Esophagus (tissue), 2 donors: ENCODE measurements around the gene FOXI1. TPM values are rescaled to one million over a fixed set of nuclear protein-coding genes. Genes with fewer than 3 reads are reported as not detected.

Experiments used
- H3K27ac ChIP-seq, 2 donors: one replicate each; pipeline ENCODE4 v1.5.1; 2013; ENCODE audit warnings: low read depth in 2 of 2, mild to moderate bottlenecking in 2 of 2, inconsistent platforms in 1 of 2, low read length in 1 of 2, moderate library complexity in 1 of 2
- H3K27me3 ChIP-seq, 2 donors: one replicate each; pipeline ENCODE4 v1.6.1; 2013; ENCODE audit warnings: low read length in 2 of 2, control low read depth in 1 of 2, mild to moderate bottlenecking in 1 of 2; ENCODE audit not compliant: insufficient read depth in 2 of 2, control insufficient read depth in 1 of 2
- H3K36me3 ChIP-seq, 2 donors: one replicate each; pipeline ENCODE4 v1.6.1; 2013; ENCODE audit warnings: low read length in 1 of 2; ENCODE audit not compliant: control insufficient read depth in 2 of 2, insufficient read depth in 2 of 2
- H3K4me1 ChIP-seq, 2 donors: one replicate each; pipeline ENCODE4 v1.6.1; 2013; ENCODE audit warnings: low read length in 1 of 2; ENCODE audit not compliant: control insufficient read depth in 2 of 2, insufficient read depth in 2 of 2
- H3K4me3 ChIP-seq, 2 donors: one replicate each; pipeline ENCODE4 v1.5.1; 2013; ENCODE audit warnings: low read length in 2 of 2, mild to moderate bottlenecking in 2 of 2, low read depth in 1 of 2, moderate library complexity in 1 of 2
- H3K9me3 ChIP-seq, 2 donors: one replicate each; pipeline ENCODE4 v1.6.1; 2013; ENCODE audit warnings: mild to moderate bottlenecking in 2 of 2, low read depth in 1 of 2, low read length in 1 of 2, moderate library complexity in 1 of 2; ENCODE audit not compliant: control insufficient read depth in 2 of 2, insufficient read depth in 1 of 2
- WGBS, 2 donors: extraction: QIAGEN DNeasy Blood & Tissue Kit; methylation state at CpG; one replicate each; pipeline ENCODE4 v1.1.7; 2013; 5-methylcytosine and 5-hydroxymethylcytosine counted together
- polyA plus RNA-seq, 2 donors: library from polyadenylated mRNA; stranded (reverse); fragments of 200-250 nt; gene quantifications; one replicate each; pipeline ENCODE4 v1.2.3, GENCODE V29; 2013
- donor health status: healthy with polysubstance abuse.
- donor health status: Bipolar disorder and iron deficiency.

Gene FOXI1
- polyA plus RNA-seq, 2 donors, result not detected

DNA sequence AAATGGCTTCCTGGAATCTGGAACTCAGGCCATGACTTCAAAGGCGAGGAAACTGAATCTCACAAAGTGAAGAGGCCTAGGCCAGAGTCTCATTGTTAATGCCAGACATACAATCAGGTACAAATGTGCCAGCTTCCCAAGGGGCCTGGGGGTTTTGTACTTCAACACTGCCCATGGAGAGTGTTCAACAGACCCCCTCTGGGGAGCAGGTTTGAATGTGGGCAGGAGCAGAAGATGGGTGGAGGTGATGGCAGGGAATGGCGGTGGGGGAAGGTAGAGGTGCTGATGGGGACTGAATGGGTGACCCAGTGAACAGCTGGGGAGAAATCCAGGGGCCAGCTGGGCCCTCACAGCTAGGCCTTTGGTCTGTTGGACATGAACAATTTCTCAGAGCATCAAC lies 12.0 kb downstream of the FOXI1 start:
- Histone ChIP-seq H3K36me3 (no peaks in the 10 kb centered on the region), H3K9me3 (no peaks in the 10 kb centered on the region), H3K4me1 (no peaks in the 10 kb centered on the region), H3K4me3 (no peak overlapping the region), H3K27ac (no peak overlapping the region), H3K27me3 (no peaks in the 10 kb centered on the region)
- WGBS, 2 donors, result 88 to 92% methylated on average over 2 of the region's 2 CpGs

DNA sequence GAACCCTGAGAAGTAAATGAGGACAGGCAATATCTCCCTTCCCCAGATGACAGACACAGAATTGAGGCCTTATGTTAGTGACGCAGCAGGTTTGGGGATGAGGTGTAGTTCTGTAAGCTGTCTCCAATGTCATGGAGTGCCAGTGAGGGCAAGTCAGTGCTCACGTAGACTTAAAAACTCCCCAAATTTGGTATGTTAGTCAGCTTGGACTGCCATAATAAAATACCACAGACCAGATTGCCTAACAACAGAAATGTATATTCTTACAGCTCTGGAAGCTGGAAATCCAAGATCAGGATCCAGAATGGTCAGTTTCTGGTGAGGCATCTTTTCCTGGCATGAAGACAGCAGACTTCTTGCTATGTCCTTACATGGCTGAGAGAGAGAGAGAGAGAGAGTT lies 14.9 kb downstream of the FOXI1 start:
- Histone ChIP-seq H3K27me3 (peaks cover 0 to 3% of the 10 kb centered on the region in 2 donors), H3K9me3 (peaks cover 0 to 3% of the 10 kb centered on the region in 2 donors), H3K36me3 (no peaks in the 10 kb centered on the region), H3K4me1 (no peaks in the 10 kb centered on the region), H3K4me3 (no peak overlapping the region), H3K27ac (no peak overlapping the region)
- 87 to 90% methylated on average over 2 of the region's 2 CpGs for WGBS, 2 donors

DNA sequence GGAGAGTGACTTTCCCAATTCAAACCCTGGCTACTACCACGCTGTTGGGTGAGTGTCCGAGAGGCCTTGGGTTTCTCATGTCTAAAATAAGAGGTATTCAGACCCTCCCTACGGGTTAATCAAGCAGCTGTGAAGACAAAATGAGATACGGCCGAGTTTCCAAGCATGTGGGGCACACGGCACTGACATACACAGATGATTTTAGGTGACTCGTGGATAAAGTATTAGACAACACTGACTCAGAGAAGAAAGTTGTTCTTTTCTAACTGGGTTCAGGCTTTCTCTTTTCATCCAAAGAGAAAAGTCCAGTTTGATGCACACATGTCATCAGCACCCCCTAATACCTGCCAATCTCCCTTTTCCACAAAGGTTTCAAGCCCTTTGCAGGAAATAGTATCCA lies 15.6 kb downstream of the FOXI1 start:
- peaks cover 0 to 3% of the 10 kb centered on the region in 2 donors for H3K9me3 ChIP-seq
- no peaks in the 10 kb centered on the region for H3K4me1 ChIP-seq
- no peak overlapping the region for H3K4me3 ChIP-seq
- H3K27me3 ChIP-seq, result peaks cover 0 to 6% of the 10 kb centered on the region in 2 donors
- 75% methylated on average over 7 of the region's 7 CpGs for WGBS, 2 donors
- H3K27ac ChIP-seq, result no peak overlapping the region
- no peaks in the 10 kb centered on the region for H3K36me3 ChIP-seq

DNA sequence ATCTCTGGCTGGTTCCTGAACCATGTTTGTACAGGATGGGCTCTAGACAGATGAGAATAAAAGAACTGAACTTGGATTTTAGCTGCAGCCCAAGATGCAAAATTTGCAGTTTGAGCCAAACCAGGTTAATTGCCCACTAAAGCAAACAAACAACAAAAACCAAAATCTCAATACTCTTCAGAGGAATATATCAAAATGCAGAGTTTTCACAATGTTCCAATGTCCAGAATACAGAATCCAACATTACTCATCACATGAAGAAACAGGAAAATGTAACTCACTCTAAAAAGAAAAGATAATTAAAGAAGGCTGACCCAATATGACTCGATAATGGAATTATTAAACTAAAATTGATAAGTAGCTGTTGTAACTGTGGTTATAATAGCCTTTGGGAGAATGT lies 20.4 kb downstream of the FOXI1 start:
- H3K36me3 ChIP-seq, result no peaks in the 10 kb centered on the region
- peaks cover 0 to 6% of the 10 kb centered on the region in 2 donors for H3K27me3 ChIP-seq
- no peak overlapping the region for H3K27ac ChIP-seq
- H3K4me3 ChIP-seq, result no peak overlapping the region
- WGBS, 2 donors, result 74 to 79% methylated on average over 1 of the region's 1 CpG
- peaks cover 0 to 3% of the 10 kb centered on the region in 2 donors for H3K9me3 ChIP-seq
- H3K4me1 ChIP-seq, result no peaks in the 10 kb centered on the region

DNA sequence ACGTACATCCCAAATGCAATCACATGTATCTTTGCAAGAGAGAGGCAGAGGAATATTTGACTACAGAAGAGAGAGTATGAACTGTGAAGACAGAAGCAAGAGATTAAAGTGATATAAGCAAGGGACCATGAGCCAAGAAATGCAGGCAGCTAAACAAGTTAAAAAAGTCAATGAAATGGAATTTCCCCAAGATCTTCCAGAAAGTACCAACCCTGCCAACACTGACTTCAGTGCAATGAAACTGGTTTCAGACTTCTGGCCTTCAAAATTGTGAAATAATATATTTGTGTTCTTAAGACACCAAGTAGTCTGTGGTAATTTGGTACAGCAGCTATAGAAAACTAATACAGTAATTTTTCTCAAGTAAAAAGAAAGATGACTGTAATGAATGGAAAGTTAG lies 20.9 kb downstream of the FOXI1 start:
- no peaks in the 10 kb centered on the region for H3K36me3 ChIP-seq
- no peaks in the 10 kb centered on the region for H3K4me1 ChIP-seq
- peaks cover 0 to 3% of the 10 kb centered on the region in 2 donors for H3K9me3 ChIP-seq
- H3K27ac ChIP-seq, result no peak overlapping the region
- H3K27me3 ChIP-seq, result peaks cover 0 to 6% of the 10 kb centered on the region in 2 donors
- H3K4me3 ChIP-seq, result no peak overlapping the region
- WGBS, 2 donors, result 62 to 74% methylated on average over 1 of the region's 1 CpG

DNA sequence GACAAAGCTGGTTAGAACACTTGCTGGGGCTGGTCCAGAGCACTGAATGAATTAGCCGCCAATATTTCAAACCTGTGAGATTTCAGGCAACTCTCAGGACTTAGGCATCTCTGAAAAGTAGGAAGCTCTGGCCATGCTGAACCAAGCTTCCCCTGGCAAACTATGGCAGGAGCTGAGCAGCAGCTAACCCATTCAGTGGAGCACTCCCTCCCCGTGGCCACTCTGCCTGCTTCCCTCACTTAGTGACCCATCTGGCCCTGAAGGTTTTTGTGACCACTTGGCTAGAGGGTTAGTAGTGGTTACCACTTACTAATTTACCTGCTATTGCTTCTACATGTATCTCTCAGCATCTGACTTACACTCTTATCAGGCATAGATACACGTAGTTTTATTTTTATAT lies 25.5 kb downstream of the FOXI1 start:
- no peaks in the 10 kb centered on the region for H3K27me3 ChIP-seq
- no peak overlapping the region for H3K27ac ChIP-seq
- no peak overlapping the region for H3K4me3 ChIP-seq
- peaks cover 3 to 4% of the 10 kb centered on the region in 2 donors for H3K4me1 ChIP-seq
- no peaks in the 10 kb centered on the region for H3K9me3 ChIP-seq
- 74 to 81% methylated on average over 3 of the region's 3 CpGs for WGBS, 2 donors
- H3K36me3 ChIP-seq, result no peaks in the 10 kb centered on the region

DNA sequence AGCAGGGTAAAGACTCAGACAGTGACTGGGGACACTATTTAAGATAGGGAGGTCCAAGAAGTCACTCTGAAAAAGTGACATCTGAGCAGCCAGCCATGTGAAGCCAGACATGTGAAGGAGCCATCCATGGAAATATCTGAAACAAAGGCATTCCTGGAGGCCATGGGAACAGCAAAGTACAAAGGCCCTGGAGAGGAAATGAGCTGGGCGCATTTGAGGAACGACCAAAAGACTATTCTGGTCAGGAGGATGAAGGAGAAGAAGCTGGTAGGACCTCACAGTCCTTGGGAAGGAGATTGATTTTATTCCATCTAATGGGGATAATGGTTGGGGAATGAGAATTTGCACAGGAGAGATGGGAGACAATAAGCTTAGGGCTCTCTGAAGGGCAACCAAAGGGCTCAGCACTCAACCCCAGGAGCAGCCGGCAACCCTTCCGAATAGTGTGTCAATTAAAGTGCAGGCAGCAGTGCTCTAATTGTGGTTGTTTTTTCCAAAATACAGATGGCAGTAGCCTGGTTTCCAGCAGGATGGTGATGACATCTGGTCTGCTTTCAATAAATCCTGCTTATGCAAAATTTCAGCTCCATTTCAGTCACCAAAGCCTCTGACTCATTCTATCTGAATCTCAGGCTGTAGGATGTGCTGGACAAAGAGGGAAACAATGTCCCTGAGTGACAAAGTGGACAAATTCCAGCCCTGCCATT lies 26.7 kb downstream of the FOXI1 start:
- Histone ChIP-seq H3K27me3 (no peaks in the 10 kb centered on the region), H3K4me1 (peaks cover 3 to 4% of the 10 kb centered on the region in 2 donors), H3K36me3 (no peaks in the 10 kb centered on the region), H3K27ac (no peak overlapping the region), H3K9me3 (no peaks in the 10 kb centered on the region), H3K4me3 (no peak overlapping the region)
- WGBS, 2 donors, result 60 to 67% methylated on average over 4 of the region's 4 CpGs

DNA sequence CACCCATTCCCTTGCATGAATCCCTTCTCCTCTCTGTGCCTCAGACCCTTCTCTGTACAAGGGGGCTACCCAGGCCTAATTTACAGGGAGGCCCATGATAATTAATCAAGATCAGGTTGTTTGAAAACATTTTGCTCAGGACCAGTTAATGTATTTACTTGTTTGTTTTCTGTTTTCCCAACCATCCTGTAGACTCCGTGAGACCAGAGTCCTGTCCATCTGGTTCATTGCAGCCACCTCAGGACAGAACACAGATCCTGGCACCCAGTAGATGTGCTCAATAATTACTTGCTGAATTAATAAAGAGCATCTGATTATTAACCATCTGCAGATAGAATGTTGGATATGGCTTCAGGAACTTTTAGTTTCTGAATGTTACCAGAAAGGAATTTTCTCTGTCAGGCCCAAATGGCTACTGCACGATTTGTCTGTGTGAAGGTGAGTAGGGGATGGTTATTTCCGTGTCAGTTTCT lies 27.3 kb downstream of the FOXI1 start:
- no peak overlapping the region for H3K27ac ChIP-seq
- 77 to 89% methylated on average over 3 of the region's 3 CpGs for WGBS, 2 donors
- no peaks in the 10 kb centered on the region for H3K36me3 ChIP-seq
- no peaks in the 10 kb centered on the region for H3K9me3 ChIP-seq
- H3K4me3 ChIP-seq, result no peak overlapping the region
- no peaks in the 10 kb centered on the region for H3K27me3 ChIP-seq
- peaks cover 3 to 4% of the 10 kb centered on the region in 2 donors for H3K4me1 ChIP-seq

DNA sequence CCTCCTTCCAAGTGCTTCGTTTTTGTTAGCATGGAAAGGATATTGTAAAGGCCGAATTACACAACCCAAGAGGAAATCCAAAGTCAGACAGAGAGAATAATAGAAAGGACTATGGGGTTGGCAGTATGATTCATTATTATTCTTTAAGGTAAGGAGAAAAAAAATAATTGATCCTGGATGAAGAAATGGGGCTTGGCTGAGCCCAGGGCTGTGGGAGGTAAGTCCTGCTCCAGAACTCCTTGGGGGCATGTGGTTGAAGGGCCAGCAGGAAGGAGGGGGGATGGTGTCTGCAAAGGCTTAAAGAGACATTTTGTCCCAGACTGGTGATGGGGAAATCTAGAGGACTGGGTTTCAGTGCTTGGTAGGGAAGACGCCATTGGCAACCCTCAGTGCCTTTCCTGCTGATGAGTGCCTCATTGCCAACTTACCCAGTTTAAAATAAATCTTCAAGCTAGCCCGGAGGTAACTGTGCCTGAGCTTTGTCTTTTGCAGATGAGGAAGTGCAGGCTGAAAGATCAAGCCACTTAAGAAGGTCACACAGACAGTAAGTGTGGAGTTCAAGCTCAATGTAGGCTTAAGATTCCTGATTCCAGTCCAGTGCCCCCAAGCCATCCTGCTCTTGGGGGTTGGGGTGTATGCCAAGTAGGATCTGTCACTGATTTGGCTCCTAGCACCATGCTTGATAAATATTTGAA lies 30.2 kb downstream of the FOXI1 start:
- H3K4me1 ChIP-seq, result peaks cover 3 to 4% of the 10 kb centered on the region in 2 donors
- no peak overlapping the region for H3K27ac ChIP-seq
- no peak overlapping the region for H3K4me3 ChIP-seq
- no peaks in the 10 kb centered on the region for H3K27me3 ChIP-seq
- no peaks in the 10 kb centered on the region for H3K36me3 ChIP-seq
- peaks cover 2% of the 10 kb centered on the region in 2 donors for H3K9me3 ChIP-seq
- 30 to 59% methylated on average over 4 of the region's 4 CpGs for WGBS, 2 donors
